ENCODE measurements around the gene CCL4.
"Not testable (repeated sequence)": the region's sequence is repeated elsewhere in the genome, so short reads cannot be mapped to it uniquely, and the experiment has no call there.

CCL4 gene

DNA sequence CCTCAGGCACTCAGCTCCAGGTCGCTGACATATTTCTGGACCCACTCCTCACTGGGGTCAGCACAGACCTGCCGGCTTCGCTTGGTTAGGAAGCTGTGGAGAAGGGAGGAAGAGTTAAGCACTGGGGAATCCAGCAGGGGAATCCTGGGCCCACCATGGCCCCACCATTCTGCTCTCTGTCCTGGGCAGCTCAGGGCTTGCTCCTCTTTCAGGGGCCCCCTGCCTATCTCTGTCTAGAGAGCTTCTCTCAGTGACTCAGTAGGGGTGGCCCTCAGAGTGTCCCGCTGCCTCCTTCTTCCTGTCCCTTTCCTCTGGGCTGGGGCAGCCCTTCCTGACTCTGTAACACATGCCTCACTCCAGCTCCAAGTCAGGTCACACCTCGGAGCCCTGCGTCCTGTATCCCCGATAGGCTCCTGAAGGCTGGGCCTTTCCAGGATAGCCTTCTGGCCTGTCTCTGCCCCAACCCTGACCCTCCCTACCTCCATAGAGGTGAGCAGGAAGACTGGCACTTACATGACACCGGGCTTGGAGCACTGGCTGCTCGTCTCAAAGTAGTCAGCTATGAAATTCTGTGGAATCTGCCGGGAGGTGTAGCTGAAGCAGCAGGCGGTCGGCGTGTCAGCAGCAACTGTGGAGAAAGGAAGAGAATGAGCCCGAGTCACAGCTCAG, 14.8 kb upstream of the CCL4 start:
- DNase-seq, result peak; percentile 93 to 96 (median 94)

DNA sequence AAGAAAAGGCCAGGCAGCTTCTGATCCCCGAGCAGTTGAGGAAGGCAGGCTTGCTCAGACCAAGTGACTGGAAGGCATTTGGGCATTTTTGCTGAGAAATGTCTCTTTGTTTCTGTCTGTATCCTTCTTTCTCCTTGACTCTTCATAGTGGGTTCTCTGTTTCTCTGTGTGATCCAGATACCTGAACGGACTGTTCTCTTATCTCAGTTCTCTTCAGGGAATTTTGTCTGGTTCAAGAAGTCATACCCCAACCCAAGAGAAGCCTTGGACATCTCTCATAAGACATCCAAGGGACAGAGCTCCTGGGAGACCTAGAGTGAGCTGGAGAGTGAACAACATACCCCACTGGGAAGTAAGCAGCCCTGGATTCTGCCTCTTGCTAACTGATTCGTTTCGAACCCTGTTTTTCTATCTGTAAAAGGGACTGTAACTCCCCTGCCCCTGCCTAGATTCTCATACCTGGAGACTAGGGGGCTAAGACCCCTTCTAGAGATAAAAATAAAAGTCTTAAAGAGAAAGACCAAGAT, 14.2 kb upstream of the CCL4 start:
- peak in 2 of 3 donors; percentile 82 to 92 for DNase-seq

DNA sequence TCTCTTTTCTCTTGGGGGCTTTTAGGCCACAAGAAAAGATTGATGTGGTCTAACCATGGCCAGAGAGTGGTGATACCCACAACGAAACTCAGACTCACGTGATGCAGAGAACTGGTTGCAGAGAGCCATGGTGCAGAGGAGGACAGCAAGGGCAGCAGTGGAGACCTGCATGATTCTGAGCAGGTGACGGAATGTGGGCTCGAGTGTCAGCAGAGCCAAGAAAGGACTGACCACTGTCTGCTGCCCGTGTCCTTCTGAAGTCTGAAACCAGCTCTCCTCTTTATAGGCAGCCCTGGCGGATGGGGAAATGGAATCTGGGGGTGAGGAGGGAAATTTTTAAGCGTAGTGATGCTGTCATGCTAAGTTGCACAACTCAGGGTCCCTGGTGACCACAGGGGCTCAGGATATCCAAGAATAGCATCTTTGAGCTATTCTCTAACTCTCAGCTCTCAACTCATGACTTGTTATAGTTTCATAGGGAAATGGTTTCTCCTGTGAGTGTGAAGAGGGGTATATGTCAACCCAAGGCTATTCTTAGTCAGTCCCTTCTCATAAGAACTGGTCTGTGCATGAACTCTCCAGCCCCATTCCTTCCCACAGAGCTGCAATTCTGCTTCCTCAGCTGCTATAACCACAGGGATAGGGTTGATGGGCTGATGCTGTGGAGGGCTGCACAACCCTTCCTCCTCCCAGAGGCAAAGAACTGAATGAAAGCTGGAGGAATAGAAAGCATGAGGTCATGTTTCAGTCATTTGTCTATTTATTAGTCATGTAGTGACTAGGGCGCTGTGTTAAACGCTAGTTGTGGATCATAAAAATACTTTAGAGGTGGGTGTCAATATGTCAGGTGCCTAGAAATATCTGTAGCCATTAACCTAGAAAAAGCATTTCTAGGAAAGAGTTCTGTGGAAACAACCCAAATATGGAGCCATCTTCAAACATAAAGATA, 13.5 kb upstream of the CCL4 start, which contains the start of gene CCL3:
TSS of gene CCL3 (minus strand) at position 256 of the 949 bp plus-strand sequence. CDS start at position 171, 85 bp downstream.
- peak; percentile 96 to 99 (median 99) for DNase-seq

DNA sequence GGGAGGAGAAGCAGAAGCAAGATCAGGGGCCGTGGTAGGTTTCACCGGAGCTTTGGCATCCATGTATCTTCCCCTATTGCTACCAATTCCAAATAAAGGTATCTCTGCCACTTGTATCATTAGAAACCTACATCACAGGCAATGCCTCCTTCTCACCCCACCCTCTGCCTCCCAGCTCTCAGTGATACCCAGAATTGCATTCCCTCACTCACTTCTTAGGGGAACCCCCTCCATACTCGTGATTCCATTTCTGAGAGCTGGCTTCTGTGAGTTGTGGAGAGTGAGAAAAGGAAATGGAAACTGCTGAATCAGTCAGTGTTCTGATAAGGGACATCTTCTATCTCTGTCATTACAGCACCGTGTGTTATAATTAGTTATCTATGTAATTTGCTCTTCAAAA, 11.4 kb upstream of the CCL4 start:
- peak; percentile 93 to 99 (median 96) for DNase-seq

DNA sequence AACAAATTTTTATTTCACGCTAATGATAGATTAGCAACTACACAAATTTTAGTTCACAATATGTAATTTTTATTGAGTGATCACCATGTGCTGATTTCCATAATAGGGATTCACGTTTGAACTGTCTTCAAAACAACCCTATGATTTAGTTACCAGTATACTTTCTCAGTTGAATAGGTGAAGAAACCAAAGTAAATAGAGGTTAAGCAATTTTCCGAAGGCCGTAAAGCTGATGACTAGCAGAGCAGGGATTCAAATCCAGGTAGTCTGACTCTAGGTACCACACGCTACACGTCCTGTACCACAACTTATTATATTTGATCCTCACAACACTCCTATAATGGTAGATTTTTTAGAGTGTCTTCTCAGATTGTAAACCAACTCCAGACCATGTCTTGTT, 10.9 kb upstream of the CCL4 start:
- not testable (repeated sequence) for DNase-seq

DNA sequence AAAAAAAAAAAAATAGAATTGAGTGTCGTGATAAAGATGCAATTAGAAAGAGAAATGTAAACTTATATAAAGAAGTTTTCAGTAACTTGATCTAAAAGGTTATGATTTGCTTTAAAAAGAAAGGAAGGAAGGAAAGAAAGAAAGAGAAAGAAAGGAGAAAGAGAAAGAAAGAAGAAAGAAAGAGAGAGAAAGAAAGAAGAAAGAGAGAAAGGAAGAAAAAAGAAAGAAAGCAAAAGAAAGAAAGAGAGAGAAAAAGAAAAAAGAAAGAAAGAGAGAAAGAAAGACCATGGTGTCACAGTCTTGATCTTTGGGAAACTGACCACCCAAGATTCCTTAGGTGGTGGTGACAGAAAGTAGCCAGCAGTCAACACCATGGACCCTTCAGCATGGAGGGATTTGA, 9.4 kb upstream of the CCL4 start:
- no peak for DNase-seq

DNA sequence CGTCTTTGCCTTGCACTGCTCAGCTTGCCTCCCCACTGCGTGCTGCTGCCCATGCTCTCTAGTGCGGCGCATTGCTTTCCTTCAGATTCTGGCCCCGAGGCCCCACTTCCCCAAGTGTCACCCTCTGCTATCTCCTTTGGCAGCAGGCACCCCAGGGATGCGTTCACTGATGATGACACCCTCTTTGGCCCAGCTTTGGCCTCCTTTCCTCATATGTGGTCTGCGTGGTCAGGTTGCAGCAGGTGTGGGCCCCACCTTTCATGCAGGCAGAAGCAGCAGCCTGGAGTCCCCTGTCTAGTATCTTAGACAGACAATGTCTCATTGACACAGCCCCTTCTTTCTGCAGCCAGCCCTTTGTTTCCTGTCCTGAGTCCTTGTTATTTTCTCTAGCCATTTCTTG, 8.9 kb upstream of the CCL4 start:
- DNase-seq, result no peak

DNA sequence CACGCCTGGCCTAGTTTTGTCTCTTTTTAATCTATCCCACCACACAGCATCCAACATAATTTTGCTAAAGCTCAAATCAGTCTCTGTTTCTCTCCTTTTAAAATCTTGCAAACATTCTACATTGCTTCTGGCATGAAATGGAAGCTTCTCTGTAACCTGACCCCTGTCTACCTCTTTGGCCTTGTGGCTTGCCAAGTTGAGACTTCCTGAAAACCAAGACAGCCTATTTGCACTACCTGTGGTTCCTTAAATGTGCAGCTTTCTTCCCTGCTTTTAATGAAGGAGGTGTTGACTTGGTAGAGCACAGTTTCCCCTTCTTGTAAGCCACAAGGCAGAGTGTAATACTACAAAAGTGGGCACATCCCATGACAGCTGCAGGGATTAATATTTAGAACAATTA, 7.6 kb upstream of the CCL4 start:
- DNase-seq, result no peak

DNA sequence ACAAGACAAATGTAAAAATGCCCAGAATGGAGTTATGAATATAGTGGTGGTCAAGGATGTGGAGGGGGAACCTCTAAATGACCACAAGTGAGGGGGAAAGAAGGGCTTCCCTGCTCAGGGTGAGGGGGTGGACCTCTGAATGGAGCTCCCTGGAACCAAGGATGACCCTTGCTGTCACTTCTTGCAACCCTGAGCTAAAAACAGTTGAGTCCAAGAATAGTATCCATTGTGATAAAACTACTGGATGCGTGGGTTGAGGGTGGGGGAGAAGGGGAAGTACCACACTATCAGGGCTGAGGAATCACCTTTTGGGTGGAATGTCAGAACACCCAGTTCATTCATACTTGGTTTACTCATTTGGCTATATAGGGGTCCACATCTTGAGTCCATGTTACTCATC, 4.6 kb upstream of the CCL4 start:
- peak; percentile 35 to 44 (median 42) for DNase-seq

DNA sequence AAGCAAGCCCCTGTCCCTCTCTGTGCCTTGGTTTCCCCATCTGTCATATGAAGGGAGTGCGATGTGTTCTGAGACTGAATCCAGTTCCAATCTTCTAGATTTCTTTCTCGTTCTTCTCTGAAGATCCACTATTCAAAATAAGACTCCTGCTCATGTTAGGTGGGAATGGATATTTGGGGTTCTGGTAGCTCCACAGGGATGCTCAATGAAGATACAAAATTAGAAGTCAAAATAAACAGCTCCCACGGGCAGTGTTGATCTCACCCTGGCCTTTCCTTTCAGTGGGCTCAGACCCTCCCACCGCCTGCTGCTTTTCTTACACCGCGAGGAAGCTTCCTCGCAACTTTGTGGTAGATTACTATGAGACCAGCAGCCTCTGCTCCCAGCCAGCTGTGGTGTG, 619 bp downstream of the CCL4 start:
- peak in 2 of 3 donors; percentile 70 to 79 for DNase-seq

DNA sequence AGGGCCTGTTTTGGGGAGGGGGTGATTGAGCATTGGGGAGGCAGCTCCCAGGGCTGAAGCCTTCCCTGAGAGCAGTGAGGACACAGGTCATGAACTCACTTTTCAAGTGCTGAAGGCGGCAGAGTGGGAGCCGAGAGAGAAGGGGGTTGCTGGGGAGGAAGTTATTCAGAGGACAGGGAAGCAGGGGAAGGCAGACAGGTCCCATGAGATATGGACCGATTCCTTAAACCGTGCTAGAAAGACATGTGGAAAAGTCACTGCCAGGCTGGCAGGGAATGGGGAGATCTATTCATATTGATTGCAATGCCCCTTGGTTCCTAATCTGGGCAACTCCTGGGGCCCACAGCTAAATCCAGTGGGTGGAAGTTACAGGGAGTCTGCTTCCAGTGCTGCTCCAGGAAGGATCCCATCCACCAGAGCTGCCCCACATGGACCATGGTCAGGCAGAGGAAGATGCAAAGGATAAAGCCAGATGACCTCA, 1.1 kb downstream of the CCL4 start:
- DNase-seq, result peak; percentile 88 to 91 (median 89)

DNA sequence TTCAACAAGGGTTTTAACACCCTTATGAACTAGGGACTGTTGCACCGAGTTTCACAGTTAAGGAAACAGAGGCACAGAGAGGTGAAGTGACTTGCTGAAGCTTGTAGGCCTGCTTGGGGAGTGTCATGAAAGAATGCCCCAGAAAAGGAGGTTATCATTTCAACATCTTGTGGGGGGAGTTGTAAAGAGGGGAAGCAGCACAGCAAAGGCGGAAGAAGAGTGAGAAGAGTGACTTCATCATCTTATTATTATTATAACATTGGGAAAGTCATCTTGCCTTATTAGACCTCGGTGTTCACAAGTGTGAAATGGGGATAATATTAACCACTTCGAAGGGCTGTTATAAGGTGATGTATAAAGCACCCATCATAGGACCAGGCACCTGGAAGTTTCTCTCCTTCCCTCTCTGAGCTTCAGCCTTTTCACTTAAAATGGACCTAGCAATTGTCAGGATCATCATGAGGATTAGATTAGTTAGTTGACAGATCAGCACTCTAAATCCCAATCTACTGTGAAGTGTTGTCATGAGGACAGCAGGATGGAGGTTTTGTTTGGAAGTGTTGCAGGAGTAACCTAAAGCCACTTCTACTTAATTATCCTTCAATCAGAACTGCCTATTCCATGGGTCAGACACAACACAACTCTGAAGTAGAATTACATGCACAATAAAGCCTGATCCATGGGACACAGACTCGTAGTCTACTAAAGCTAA, 2.3 kb downstream of the CCL4 start:
- peak; percentile 86 to 93 (median 90) for DNase-seq

DNA sequence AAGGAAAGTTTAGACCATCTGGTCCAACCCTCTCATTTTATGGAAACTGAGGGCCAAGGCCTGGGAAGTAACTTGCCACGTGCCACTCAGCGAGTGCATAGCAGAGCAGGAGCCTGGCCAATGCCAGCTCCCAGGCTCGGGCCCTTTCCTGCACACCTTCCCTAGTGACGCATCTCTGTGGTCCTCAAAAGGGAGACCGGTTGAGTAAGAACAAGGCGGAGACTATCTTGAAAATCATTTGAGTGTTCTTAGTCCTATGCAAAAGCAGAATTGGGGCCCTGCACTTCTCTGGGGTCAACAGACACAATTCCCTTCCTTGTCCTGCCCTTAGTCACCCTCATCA, 2.8 kb downstream of the CCL4 start:
- DNase-seq, result peak in 2 of 3 donors; percentile 74 to 85

DNA sequence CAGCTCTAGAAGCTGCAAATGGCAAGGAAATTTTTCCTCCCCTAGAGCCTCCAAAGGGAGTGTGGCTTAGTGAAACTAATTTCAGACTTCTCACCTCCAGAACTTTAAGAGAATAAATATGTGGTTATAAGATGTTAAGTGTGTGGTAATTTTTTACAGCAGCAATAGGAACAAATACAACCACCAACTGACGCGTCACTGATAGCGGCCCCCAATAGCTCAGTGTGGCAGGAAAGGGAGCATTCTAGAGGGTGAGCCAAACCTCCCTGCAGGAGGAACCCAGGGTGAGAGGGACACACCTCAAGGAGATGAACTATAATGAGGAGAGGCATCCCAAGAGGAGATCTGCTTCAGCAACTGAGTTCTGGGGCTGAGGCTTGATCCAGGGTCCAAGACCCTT, 4.0 kb downstream of the CCL4 start:
- DNase-seq, result no peak

DNA sequence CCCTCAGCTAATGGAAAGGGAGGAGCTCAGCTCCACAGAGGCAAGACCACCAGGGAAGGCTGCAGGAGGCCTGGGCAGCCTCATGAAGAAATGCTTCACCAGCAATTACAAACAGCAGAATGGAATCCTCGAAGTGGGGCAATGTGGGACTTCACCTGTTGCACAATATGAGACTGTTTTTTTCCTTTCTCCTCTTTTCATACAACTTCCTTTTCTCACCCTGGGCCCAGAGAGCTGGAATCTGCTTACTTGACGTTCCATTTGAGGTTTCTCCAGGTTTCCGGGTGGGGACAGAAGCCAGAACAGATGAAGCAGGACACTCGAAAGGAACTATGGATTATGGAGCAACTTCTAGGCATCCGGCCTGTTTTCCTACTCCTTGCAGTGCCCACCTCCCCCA, 4.6 kb downstream of the CCL4 start:
- DNase-seq, result peak; percentile 81 to 88 (median 85)

DNA sequence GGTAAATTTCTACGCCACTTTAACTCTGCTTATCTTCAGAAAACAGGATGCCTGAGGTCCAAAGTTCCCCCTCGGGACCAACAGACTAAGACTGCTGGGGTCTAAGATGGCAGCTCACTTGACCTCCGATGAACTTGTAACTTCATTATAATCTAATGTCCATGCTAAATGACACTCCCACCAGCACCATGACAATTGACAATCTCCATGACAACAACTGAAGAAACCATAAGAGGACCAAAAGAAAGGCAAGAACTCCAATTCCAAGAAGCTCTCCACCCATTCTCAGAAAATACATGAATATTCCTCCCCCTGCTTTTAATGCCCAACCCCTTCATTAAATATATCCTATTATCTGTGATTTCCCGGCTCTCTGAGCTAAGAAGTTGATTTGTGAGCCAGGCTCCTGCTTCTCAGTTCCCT, 7.5 kb downstream of the CCL4 start:
- no peak for DNase-seq

DNA sequence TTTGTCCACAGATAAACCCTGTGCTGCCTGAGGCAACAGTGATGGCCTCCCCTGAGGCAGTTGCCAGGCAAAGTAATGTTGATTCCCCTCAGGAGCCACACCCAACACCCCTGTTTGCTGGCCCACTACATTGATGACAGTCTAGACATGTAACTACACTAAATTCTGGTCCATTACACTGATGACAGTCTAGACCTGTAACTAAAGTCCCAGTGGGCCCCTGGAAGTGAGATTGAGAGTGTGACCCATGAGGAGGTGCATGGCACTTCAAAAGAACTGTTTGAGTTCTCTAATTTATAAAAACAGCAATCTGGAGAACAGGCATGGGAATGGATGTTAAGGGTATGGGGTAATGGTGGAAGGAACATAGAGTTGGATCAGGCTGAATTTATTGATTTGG, 8.9 kb downstream of the CCL4 start:
- DNase-seq, result no peak

DNA sequence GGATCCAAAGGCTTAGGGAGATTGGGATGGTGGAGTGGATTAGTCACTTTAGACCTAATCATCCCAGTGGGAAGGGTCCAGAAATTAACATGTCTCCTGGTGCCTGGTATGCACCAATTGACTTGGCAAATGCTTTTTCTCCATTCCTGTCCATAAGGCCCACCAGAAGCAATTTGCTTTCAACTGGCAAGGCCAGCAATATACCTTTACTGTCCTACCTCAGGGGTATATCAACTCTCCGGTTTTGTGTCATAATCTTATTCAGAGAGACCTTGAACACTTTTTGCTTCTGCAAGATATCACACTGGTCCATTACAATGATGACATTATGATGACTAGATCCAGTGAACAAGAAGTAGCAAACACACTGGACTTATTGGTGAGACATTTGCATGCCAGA, 9.5 kb downstream of the CCL4 start:
- DNase-seq, result not testable (repeated sequence)

DNA sequence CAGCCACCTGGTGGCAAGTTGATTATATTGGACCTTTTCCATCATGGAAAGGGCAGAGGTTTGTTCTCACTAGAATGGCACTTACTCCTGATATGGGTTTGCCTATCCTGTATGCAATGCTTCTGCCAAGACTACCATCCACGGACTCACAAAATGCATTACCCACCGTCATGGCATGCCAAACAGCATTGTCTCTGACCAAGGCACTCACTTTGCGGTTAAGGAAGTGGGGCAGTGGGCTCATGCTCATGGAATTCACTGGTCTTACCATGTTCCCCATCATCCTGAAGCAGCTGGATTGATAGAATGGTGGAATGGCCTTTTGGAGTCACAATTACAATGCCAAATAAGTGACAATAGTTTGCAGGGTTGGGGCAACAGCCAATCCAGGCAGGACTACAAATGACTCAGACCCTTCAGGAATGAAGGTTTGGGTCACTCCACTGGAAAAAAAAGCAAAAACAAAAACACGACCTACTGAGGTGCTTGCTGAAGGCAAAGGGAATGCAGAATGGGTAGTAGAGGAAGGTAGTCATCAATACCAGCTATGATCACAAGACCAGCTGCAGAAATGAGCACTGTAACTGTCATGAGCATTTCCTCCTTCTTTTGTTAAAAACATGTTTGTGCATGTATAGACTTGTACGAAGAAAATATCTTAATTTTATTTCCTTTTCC, 11.5 kb downstream of the CCL4 start:
- DNase-seq, result not testable (repeated sequence)

DNA sequence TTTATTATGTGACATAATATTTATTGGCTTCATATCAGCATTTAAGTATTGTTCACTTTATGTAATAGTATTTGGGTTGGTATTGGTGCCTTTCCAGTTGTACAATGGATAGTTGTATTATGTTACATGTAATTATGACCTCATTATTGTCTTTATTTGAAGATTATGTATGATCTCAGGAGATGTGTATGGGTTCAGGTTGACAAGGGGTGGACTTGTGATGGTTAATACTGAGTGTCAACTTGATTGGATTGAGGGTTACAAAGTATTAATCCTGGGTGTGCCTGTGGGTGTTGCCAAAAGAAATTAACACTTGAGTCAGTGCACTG, 12.0 kb downstream of the CCL4 start:
- not testable (repeated sequence) for DNase-seq

DNA sequence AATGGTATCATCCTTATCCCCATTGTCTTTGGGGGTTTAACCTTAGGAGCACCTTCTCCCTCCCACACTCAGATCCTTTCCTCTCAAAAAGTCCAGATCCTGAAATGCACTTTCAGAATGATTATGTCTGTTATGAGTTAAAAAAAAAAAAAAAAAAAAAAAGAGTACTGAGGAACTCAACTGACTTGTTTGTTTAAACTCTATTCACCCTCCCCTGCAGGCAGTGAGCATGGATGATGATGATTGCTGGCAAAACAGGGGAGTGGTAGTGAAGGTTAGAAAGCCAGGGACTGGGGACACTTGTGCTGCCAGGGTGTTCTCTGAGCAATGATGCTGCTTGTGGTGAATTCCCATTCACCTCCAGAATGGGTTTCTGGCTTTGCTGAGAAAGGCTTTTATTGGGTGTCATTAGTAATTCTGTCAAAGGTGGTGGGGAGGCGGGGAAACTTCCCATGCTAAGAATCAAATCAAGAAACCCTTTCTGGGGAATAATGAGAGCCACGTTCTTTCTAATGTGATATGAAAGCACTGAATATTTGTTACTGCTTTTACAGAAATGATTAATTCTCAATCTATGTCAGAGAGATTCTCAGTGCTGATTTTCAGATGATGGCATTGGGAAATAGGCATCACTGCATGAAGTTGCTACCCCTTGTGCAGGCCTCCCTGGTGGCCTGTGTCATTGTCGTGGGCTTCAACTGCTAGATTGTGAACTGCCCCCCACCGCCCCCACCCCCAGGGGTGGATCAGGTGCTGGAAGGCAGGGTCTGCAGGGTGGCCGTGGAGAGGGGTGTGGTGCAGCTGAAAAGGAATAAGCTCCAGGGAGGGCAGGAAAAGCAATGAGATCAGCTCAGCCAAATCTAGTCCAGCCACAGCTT, 14.1 kb downstream of the CCL4 start:
- peak in 2 of 3 donors; percentile 59 to 73 for DNase-seq
